Suprapubic skin (tissue), 4 donors: Measurements from ENCODE around the gene TIMM17B.

Source experiments
- CTCF ChIP-seq, 2 donors: fragments of 200-600 bp in 1 of 2; fragments of 450-650 bp in 1 of 2; sonication (generic) in 1 of 2; IDR thresholded peaks; one replicate each; pipeline ENCODE4 v1.5.1; 2016 to 2019; ENCODE audit warnings: antibody characterized with exemption in 2 of 2, mild to moderate bottlenecking in 1 of 2, moderate library complexity in 1 of 2
- POLR2A ChIP-seq, 2 donors: fragments of 450-650 bp; IDR thresholded peaks; one replicate each; pipeline ENCODE4 v1.6.1; 2017; ENCODE audit warnings: antibody characterized with exemption in 2 of 2, mild to moderate bottlenecking in 2 of 2, moderate library complexity in 2 of 2
- POLR2AphosphoS5 ChIP-seq, 3 donors: sonication (generic); formaldehyde crosslinking; IDR thresholded peaks; one replicate each; pipeline ENCODE4 v1.6.1; 2017; ENCODE audit warnings: antibody characterized with exemption in 3 of 3

DNA sequence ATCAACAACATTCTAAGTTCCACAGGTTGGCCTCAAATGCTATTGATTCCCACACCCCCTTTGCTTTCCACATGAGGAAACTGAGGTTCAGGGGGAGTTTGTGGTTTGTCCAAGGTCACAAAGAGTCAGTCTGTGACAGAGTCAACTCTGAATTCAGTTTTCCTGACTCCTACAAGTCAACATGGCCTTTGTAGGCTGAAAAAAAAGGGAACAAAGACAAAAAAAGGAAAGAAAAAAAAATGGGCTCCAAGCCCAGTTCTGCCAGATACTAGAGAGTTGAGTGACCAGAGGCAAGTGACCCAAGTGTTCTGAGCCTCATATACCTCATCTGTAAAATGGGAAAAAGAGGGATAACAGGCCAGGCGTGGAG, 37.7 kb upstream of the TIMM17B start:
- TF ChIP-seq CTCF (IDR thresholded peaks at IDR 0.05) (no peak), POLR2AphosphoS5 (IDR thresholded peaks at IDR 0.05) (no peak), POLR2A (IDR thresholded peaks at IDR 0.05) (no peak)
